Left ventricle myocardium inferior (tissue), 1 donor: ENCODE results near the gene MYCBPAP. TPM values are rescaled to one million over a fixed set of nuclear protein-coding genes. Genes with fewer than 3 reads are reported as not detected.

Experiments used
- DNase-seq: peaks from one replicate; pipeline ENCODE4 v3.0.0-alpha.2; 2020
- H3K27ac ChIP-seq: fragments of 200-600 bp; replicated peaks from 2 replicates; pipeline ENCODE4 v1.8.0; 2021
- H3K27me3 ChIP-seq: fragments of 200-600 bp; 2 replicates; pipeline ENCODE4 v1.8.0; 2021; ENCODE audit warnings: low read depth
- H3K36me3 ChIP-seq: fragments of 200-600 bp; 2 replicates; pipeline ENCODE4 v1.8.0; 2021
- H3K4me1 ChIP-seq: fragments of 200-600 bp; 2 replicates; pipeline ENCODE4 v1.8.0; 2021
- H3K4me3 ChIP-seq: fragments of 200-600 bp; 2 replicates; pipeline ENCODE4 v1.8.0; 2021; ENCODE audit warnings: mild to moderate bottlenecking, moderate library complexity
- H3K9me3 ChIP-seq: fragments of 200-600 bp; replicated peaks from 2 replicates; pipeline ENCODE4 v1.8.0; 2021
- CTCF ChIP-seq: fragments of 200-600 bp; IDR thresholded peaks from 2 replicates; pipeline ENCODE4 v1.8.0; 2021; ENCODE audit warnings: antibody characterized with exemption, mild to moderate bottlenecking, borderline replicate concordance
- intact Hi-C: fragments of 100-400 bp; cut with micrococcal nuclease; formaldehyde crosslinking; loops from one replicate; pipeline ENCODE4 v1.11.0; 2022
- total RNA-seq: library from RNA; stranded (reverse); fragmentation: NEBNext Ultra II Directional; extraction: Animal tissue kit (Norgen Biotek cat#: 25700); gene quantifications from one replicate; pipeline ENCODE4 v1.2.1, GENCODE V29; 2021
- donor health status: DM: no; HTN: yes; CAD: no; lungs with severe emphysema.

Gene MYCBPAP
- total RNA-seq, 1 donor from 2014 or later = 0.82 TPM

- Histone ChIP-seq H3K4me3 (no peak overlapping the region), H3K27ac (no peak overlapping the region), H3K36me3 (no peaks in the 10 kb centered on the region), H3K27me3 (peaks cover 76% of the 10 kb centered on the region), H3K9me3 (no peaks in the 10 kb centered on the region), H3K4me1 (peaks cover 32% of the 10 kb centered on the region)
- intact Hi-C loops = no loop called here
- no peak for TF ChIP-seq CTCF
- DNase-seq = peak; percentile 67
Measured at GRCh38 chr17:50564916-50565315, 56.7 kb downstream of the MYCBPAP start.

- TF ChIP-seq CTCF = no peak
- H3K36me3 ChIP-seq = no peaks in the 10 kb centered on the region
- no peaks in the 10 kb centered on the region for H3K9me3 ChIP-seq
- intact Hi-C loops = no loop called here
- peaks cover 68% of the 10 kb centered on the region for H3K27me3 ChIP-seq
- no peak overlapping the region for H3K27ac ChIP-seq
- DNase-seq = no peak
- H3K4me3 ChIP-seq = no peak overlapping the region
- H3K4me1 ChIP-seq = peaks cover 24% of the 10 kb centered on the region
Measured at GRCh38 chr17:50565402-50566350, 57.4 kb downstream of the MYCBPAP start.

GRCh38 chr17:50566886-50567285 lies 58.6 kb downstream of the MYCBPAP start:
- no peak for TF ChIP-seq CTCF
- H3K27me3 ChIP-seq = peaks cover 56% of the 10 kb centered on the region

GRCh38 chr17:50568659-50569058 lies 60.4 kb downstream of the MYCBPAP start:
- Histone ChIP-seq H3K9me3 (no peaks in the 10 kb centered on the region), H3K27me3 (peaks cover 42% of the 10 kb centered on the region), H3K4me1 (peaks cover 13% of the 10 kb centered on the region), H3K27ac (no peak overlapping the region), H3K36me3 (no peaks in the 10 kb centered on the region), H3K4me3 (no peak overlapping the region)
- DNase-seq = no peak
- intact Hi-C loops = no loop called here
- no peak for TF ChIP-seq CTCF

More at GRCh38 chr17:50566886-50567285, 58.6 kb downstream of the MYCBPAP start:
- Histone ChIP-seq H3K4me3 (no peak overlapping the region), H3K27ac (no peak overlapping the region), H3K4me1 (peaks cover 13% of the 10 kb centered on the region), H3K9me3 (no peaks in the 10 kb centered on the region), H3K36me3 (no peaks in the 10 kb centered on the region)
- DNase-seq = no peak
- intact Hi-C loops = no loop called here

- no peak for TF ChIP-seq CTCF
- no peak overlapping the region for H3K4me3 ChIP-seq
- peaks cover 35% of the 10 kb centered on the region for H3K27me3 ChIP-seq
- no peak for DNase-seq
- H3K9me3 ChIP-seq = no peaks in the 10 kb centered on the region
- H3K36me3 ChIP-seq = no peaks in the 10 kb centered on the region
- H3K4me1 ChIP-seq = peaks cover 10% of the 10 kb centered on the region
- intact Hi-C loops = no loop called here
- no peak overlapping the region for H3K27ac ChIP-seq
Measured at GRCh38 chr17:50569592-50569991, 61.4 kb downstream of the MYCBPAP start.
